ENCODE measurements around the gene ABLIM1.

GRCh38 chr10:114394531-114394930 lies 263.5 kb downstream of the ABLIM1 start:
- TF ChIP-seq, protein P1, sequence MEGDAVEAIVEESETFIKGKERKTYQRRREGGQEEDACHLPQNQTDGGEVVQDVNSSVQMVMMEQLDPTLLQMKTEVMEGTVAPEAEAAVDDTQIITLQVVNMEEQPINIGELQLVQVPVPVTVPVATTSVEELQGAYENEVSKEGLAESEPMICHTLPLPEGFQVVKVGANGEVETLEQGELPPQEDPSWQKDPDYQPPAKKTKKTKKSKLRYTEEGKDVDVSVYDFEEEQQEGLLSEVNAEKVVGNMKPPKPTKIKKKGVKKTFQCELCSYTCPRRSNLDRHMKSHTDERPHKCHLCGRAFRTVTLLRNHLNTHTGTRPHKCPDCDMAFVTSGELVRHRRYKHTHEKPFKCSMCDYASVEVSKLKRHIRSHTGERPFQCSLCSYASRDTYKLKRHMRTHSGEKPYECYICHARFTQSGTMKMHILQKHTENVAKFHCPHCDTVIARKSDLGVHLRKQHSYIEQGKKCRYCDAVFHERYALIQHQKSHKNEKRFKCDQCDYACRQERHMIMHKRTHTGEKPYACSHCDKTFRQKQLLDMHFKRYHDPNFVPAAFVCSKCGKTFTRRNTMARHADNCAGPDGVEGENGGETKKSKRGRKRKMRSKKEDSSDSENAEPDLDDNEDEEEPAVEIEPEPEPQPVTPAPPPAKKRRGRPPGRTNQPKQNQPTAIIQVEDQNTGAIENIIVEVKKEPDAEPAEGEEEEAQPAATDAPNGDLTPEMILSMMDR (IDR thresholded peaks at IDR 0.05), result no peak
- no peak for TF ChIP-seq EZH2phosphoT487 (IDR thresholded peaks at IDR 0.05)
- no peak for TF ChIP-seq EZH2 (IDR thresholded peaks at IDR 0.05)

Data from neural progenitor cell (in vitro differentiated cells).